ENCODE results near the gene INSIG2.

DNA sequence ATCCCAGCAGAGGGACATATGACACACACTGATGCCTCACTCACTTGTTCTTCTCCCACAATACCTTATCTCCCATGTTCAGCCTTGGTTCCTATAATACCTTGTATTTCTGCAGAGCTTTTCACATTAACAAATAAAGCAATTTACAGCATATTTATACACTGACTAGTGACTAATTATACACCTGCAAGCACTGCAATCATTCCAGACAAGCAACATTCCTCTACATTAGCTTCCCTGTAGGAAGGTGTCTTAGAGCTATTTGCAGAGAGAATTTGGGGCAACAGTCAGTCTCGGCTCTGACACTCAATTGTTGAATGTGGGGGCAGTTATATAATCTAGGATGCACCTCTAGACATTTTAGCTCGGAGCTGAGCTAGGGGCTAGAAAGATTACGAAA lies 9.5 kb upstream of the INSIG2 start:
- no peak for TF ChIP-seq POLR2AphosphoS5 (IDR thresholded peaks at IDR 0.05)
- TF ChIP-seq, protein P1, sequence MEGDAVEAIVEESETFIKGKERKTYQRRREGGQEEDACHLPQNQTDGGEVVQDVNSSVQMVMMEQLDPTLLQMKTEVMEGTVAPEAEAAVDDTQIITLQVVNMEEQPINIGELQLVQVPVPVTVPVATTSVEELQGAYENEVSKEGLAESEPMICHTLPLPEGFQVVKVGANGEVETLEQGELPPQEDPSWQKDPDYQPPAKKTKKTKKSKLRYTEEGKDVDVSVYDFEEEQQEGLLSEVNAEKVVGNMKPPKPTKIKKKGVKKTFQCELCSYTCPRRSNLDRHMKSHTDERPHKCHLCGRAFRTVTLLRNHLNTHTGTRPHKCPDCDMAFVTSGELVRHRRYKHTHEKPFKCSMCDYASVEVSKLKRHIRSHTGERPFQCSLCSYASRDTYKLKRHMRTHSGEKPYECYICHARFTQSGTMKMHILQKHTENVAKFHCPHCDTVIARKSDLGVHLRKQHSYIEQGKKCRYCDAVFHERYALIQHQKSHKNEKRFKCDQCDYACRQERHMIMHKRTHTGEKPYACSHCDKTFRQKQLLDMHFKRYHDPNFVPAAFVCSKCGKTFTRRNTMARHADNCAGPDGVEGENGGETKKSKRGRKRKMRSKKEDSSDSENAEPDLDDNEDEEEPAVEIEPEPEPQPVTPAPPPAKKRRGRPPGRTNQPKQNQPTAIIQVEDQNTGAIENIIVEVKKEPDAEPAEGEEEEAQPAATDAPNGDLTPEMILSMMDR (IDR thresholded peaks at IDR 0.05) = no peak
